ENCODE results near the gene SWT1.

Gene SWT1

DNA sequence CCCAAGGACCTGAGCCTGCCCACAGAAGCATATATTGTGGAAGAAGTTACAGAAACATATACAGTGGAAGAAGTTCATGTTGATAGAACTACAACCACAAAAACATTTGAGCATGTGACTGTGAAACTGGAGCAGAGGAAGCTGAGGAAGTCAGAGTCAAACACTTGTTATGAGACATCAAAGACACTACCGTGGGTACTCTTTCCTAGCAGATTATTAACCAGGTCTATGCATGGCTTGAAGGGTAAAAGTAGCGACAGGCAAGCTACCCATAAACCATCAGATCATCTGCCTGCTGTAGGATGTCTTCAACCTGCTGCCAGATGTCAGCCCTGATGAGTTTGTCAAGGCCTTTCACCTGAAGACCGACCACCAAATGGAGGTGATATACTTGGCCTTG, 124.3 kb downstream of the SWT1 start:
- Histone ChIP-seq H3K4me1 (ENCODE audit: control insufficient read depth, insufficient read depth, low read length) (no peaks in the 10 kb centered on the region), H3K36me3 (ENCODE audit: control insufficient read depth, insufficient read depth, low read length) (no peaks in the 10 kb centered on the region), H3K9me3 (ENCODE audit: control insufficient read depth, low read length) (no peaks in the 10 kb centered on the region), H3K4me3 (ENCODE audit: low read length) (no peak overlapping the region), H3K27me3 (ENCODE audit: control insufficient read depth, insufficient read depth, low read length) (no peaks in the 10 kb centered on the region), H3K9ac (ENCODE audit: low read length) (no peak overlapping the region)

DNA sequence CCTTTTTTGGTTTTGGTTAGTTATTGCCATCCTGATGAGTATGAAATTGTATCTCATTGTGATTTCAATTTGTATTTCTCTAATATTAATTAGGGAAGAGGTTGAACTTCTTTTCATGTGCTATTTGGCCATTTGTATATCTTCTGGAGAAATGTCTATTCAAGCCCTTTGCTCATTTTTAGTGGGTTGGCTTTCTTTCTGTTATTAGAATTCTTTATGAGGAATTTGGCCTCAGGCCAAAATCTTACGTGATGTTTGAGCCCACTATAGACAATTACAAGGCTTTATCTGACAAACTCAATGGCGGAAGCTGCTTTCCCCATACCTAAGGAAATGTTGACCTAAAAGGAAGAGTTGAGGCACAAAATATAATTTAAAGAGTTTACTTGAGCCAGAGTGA, 127.1 kb downstream of the SWT1 start:
- Histone ChIP-seq H3K4me1 (ENCODE audit: control insufficient read depth, insufficient read depth, low read length) (no peaks in the 10 kb centered on the region), H3K4me3 (ENCODE audit: low read length) (no peak overlapping the region), H3K27me3 (ENCODE audit: control insufficient read depth, insufficient read depth, low read length) (no peaks in the 10 kb centered on the region), H3K36me3 (ENCODE audit: control insufficient read depth, insufficient read depth, low read length) (no peaks in the 10 kb centered on the region), H3K9ac (ENCODE audit: low read length) (no peak overlapping the region), H3K9me3 (ENCODE audit: control insufficient read depth, low read length) (no peaks in the 10 kb centered on the region)

DNA sequence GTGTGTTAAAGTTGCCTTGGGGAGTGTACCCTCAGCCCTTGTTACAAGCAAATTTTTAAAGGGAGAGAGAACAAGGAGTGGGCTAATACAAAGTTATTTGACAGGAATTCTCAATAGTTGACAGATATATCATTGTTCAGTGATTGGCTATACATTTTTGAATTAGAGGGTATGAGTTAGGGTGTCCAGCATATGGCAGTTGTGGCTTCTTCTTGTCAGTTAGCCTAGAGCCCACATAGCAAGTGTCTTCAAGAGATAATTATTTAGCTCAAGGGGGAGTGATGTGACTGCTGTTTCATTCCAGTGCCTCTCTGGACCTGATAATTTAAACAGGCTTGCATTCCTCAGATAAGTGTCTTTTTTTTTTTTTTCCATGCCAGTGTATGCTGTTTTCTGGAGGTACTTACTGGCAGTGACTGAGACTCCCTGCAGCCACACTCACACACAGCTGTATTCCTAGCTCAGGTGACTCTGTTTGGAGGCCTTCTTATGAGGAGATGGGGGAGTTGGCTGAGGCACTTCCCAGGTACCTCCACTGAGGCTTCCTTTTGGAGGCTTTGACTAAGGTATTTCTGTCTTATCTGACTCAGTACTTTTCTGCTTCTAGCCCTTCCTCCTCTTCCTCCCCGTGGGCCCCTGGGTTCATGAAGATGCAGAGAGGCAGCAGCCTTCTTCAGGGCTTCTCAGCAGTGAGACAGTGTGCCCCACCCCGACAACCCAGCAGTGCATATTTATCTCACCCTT, 127.7 kb downstream of the SWT1 start:
- no peak overlapping the region for H3K4me3 ChIP-seq (ENCODE audit: low read length)
- H3K9ac ChIP-seq (ENCODE audit: low read length), result no peak overlapping the region
- H3K36me3 ChIP-seq (ENCODE audit: control insufficient read depth, insufficient read depth, low read length), result no peaks in the 10 kb centered on the region
- H3K9me3 ChIP-seq (ENCODE audit: control insufficient read depth, low read length), result no peaks in the 10 kb centered on the region
- H3K4me1 ChIP-seq (ENCODE audit: control insufficient read depth, insufficient read depth, low read length), result no peaks in the 10 kb centered on the region
- no peaks in the 10 kb centered on the region for H3K27me3 ChIP-seq (ENCODE audit: control insufficient read depth, insufficient read depth, low read length)

DNA sequence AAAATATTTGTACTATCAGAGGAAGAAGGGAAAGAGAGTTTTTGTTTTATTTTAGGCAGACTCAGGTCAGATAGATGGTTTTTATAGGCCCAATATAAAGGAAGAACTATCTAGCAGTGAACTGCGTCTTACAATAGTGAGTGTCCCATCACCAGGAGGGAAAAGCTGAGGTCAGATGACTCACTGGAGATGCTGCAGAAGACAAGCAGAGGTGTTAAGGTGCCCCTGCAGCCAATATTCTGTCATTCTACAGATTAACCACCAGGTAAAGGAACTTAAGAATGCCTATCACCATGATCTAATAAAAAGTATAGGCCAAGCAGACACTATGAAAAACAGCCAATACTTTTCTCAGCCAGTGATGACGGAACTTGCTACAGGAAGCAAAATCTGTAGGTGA, 130.5 kb downstream of the SWT1 start:
- H3K36me3 ChIP-seq (ENCODE audit: control insufficient read depth, insufficient read depth, low read length), result no peaks in the 10 kb centered on the region
- H3K9me3 ChIP-seq (ENCODE audit: control insufficient read depth, low read length), result no peaks in the 10 kb centered on the region
- H3K27me3 ChIP-seq (ENCODE audit: control insufficient read depth, insufficient read depth, low read length), result no peaks in the 10 kb centered on the region
- H3K4me1 ChIP-seq (ENCODE audit: control insufficient read depth, insufficient read depth, low read length), result no peaks in the 10 kb centered on the region
- no peak overlapping the region for H3K4me3 ChIP-seq (ENCODE audit: low read length)
- H3K9ac ChIP-seq (ENCODE audit: low read length), result no peak overlapping the region

DNA sequence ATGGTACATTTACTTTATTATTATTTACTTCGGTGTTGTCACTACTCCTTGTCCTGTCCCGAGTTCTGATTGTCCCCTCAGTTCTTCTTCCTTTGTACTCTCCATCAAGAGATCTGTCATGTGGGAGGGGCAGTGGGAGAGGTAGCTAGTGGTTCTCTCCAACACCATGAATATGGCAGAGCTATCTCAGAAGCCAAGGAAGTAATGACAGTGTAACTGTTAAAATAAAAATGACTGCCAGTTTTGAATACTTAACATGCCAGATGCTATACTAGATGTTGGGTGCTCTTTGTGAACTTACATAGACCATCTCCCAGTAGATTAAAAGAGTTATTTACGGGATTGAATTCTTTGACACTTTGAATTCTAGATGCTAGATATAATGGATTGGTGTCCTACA, 131.5 kb downstream of the SWT1 start:
- Histone ChIP-seq H3K9ac (ENCODE audit: low read length) (no peak overlapping the region), H3K4me3 (ENCODE audit: low read length) (no peak overlapping the region), H3K27me3 (ENCODE audit: control insufficient read depth, insufficient read depth, low read length) (no peaks in the 10 kb centered on the region), H3K4me1 (ENCODE audit: control insufficient read depth, insufficient read depth, low read length) (no peaks in the 10 kb centered on the region), H3K36me3 (ENCODE audit: control insufficient read depth, insufficient read depth, low read length) (no peaks in the 10 kb centered on the region), H3K9me3 (ENCODE audit: control insufficient read depth, low read length) (no peaks in the 10 kb centered on the region)

DNA sequence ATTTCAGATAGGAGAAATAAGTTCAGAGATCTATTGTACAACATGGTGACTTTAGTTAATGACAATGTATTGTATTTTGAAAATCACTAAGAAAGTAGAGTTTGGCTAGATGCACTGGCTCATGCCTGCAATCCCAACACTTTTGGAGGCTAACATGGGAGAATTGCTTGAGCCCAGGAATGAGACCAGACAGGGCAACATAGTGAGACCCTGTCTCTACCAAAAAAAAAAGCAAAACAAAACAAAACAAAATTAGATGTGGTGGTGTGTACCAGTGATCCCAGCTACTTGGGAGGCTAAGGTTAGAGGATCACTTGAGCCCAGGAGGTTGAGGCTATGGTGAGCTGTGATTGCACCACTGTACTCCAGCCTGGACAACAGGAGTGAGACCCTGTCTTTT, 132.9 kb downstream of the SWT1 start:
- Histone ChIP-seq H3K9me3 (ENCODE audit: control insufficient read depth, low read length) (no peaks in the 10 kb centered on the region), H3K9ac (ENCODE audit: low read length) (no peak overlapping the region), H3K36me3 (ENCODE audit: control insufficient read depth, insufficient read depth, low read length) (no peaks in the 10 kb centered on the region), H3K4me3 (ENCODE audit: low read length) (no peak overlapping the region), H3K27me3 (ENCODE audit: control insufficient read depth, insufficient read depth, low read length) (no peaks in the 10 kb centered on the region), H3K4me1 (ENCODE audit: control insufficient read depth, insufficient read depth, low read length) (no peaks in the 10 kb centered on the region)

DNA sequence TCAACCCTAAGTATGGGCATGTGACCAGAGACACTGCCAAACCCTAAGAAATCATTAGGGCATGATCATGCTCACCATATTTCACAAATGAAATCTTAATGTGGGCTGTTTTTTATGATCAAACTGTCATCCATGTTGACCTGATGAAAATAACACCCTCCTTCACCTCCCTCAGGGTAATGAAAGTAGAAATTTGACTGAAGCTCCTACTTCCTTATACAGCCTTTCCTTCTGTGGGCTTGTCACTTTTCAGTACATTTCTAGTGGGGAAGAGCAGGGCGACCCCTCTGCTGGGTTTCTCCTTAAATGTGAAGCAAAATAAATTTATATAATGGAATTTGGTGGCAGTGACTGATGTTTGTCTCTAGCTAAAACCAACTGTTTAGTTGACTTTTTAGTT, 134.2 kb downstream of the SWT1 start:
- Histone ChIP-seq H3K9ac (ENCODE audit: low read length) (no peak overlapping the region), H3K9me3 (ENCODE audit: control insufficient read depth, low read length) (no peaks in the 10 kb centered on the region), H3K36me3 (ENCODE audit: control insufficient read depth, insufficient read depth, low read length) (no peaks in the 10 kb centered on the region), H3K4me1 (ENCODE audit: control insufficient read depth, insufficient read depth, low read length) (no peaks in the 10 kb centered on the region), H3K4me3 (ENCODE audit: low read length) (no peak overlapping the region), H3K27me3 (ENCODE audit: control insufficient read depth, insufficient read depth, low read length) (no peaks in the 10 kb centered on the region)

DNA sequence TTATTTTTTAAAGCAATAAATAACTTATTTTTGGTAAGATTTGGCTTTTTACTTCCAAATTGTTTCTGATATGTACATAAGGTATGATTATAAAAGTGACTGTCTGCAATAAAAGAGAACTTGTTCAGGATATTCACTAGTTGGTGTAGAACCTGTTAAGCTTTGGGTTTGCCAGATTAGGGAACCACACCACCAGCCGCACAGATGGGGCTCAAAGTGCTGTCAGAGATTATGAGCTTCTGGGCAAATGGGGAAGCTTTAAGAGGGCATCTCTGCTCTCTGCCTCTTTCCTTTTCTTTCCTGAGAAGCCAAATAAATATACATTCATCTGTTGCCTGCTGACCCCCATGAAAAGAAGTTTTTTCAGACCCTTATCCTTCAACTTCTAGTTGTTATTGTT, 134.7 kb downstream of the SWT1 start:
- Histone ChIP-seq H3K9me3 (ENCODE audit: control insufficient read depth, low read length) (no peaks in the 10 kb centered on the region), H3K36me3 (ENCODE audit: control insufficient read depth, insufficient read depth, low read length) (no peaks in the 10 kb centered on the region), H3K4me1 (ENCODE audit: control insufficient read depth, insufficient read depth, low read length) (no peaks in the 10 kb centered on the region), H3K9ac (ENCODE audit: low read length) (no peak overlapping the region), H3K4me3 (ENCODE audit: low read length) (no peak overlapping the region), H3K27me3 (ENCODE audit: control insufficient read depth, insufficient read depth, low read length) (no peaks in the 10 kb centered on the region)

DNA sequence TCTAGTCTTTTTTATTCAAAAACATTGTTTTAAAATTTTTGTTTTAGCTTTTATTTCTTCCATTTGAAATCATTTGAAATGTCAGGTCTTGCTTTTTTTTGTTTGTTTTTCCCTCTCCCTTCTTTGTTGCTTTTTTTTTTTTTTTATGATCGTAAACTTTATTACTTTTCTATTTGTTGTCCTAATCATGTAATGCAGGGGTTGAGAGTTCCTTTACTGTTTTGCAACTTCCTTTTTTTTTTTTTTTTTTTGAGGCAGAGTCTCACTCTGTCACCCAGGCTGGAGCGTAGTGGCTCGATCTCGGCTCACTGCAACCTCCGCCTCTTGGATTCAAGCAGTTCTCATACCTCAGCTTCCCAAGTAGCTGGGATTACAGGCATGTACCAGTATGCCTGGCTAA, 135.3 kb downstream of the SWT1 start:
- Histone ChIP-seq H3K9me3 (ENCODE audit: control insufficient read depth, low read length) (no peaks in the 10 kb centered on the region), H3K9ac (ENCODE audit: low read length) (no peak overlapping the region), H3K36me3 (ENCODE audit: control insufficient read depth, insufficient read depth, low read length) (no peaks in the 10 kb centered on the region), H3K27me3 (ENCODE audit: control insufficient read depth, insufficient read depth, low read length) (no peaks in the 10 kb centered on the region), H3K4me3 (ENCODE audit: low read length) (no peak overlapping the region), H3K4me1 (ENCODE audit: control insufficient read depth, insufficient read depth, low read length) (no peaks in the 10 kb centered on the region)

DNA sequence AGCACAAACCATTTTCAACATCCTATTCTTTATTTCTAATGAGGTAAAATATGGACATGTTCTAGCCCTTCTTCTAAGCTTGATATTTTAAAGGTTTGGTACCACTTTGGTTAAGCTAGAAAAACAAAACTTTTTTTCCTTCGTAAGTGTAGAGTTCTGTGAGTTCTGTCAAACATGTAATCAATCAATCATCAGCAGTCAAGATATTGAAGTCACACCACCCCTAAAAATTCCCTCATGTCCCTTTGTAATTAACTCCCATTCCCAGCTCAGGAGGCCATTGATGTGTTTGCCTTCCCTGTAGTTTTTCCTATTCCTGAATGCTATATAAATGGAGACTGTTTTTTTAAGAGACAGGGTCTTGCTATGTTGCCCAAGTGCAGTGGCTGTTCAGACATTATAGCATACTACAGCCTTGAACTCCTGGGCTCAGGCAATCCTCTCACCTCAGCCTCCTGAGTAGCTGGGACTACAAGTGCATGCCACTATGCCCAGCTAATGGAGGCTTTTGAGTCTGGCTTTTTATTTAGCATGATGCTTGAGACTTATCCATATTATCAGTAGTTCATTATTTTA, 137.1 kb downstream of the SWT1 start:
- no peaks in the 10 kb centered on the region for H3K9me3 ChIP-seq (ENCODE audit: control insufficient read depth, low read length)
- no peaks in the 10 kb centered on the region for H3K27me3 ChIP-seq (ENCODE audit: control insufficient read depth, insufficient read depth, low read length)
- no peaks in the 10 kb centered on the region for H3K4me1 ChIP-seq (ENCODE audit: control insufficient read depth, insufficient read depth, low read length)
- no peak overlapping the region for H3K4me3 ChIP-seq (ENCODE audit: low read length)
- no peaks in the 10 kb centered on the region for H3K36me3 ChIP-seq (ENCODE audit: control insufficient read depth, insufficient read depth, low read length)
- H3K9ac ChIP-seq (ENCODE audit: low read length), result no peak overlapping the region

DNA sequence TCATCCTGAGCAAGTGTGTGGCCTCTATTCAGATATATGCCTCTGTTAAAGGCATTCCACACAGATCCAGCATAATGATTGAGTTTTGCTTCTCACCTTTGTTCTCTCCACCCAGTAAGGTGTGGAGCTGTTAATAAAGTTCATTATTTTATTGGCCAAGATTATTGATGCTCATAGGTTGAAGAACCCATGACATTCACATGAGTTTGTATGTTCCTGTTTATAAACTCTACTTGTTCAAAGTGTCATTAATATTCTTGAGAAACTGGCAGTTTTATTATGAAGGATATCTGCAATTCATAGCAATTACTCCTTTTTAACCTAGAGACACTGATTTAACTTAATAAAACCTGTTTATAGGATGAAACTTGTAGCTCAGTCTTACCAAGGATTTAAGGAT, 138.1 kb downstream of the SWT1 start:
- Histone ChIP-seq H3K27me3 (ENCODE audit: control insufficient read depth, insufficient read depth, low read length) (no peaks in the 10 kb centered on the region), H3K4me1 (ENCODE audit: control insufficient read depth, insufficient read depth, low read length) (no peaks in the 10 kb centered on the region), H3K9me3 (ENCODE audit: control insufficient read depth, low read length) (no peaks in the 10 kb centered on the region), H3K4me3 (ENCODE audit: low read length) (no peak overlapping the region), H3K36me3 (ENCODE audit: control insufficient read depth, insufficient read depth, low read length) (no peaks in the 10 kb centered on the region), H3K9ac (ENCODE audit: low read length) (no peak overlapping the region)

DNA sequence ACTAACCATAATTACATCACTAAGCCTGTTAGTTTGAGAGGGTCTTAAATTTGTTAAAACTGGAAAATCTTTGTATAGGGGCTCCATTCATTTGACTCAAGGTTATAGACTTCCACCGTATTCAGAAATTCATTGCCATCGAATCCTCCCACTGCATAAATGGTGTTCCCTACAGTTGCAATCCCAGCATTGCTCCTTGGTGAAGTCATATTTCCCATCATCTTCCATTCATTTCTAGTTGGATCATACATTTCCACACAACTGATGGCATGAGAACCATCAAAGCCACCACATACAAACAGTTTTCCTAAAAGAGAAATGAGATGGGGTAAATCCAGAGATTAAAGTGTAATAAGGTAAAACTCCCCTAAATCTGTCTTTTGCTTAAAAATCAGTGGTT, 141.0 kb downstream of the SWT1 start:
- Histone ChIP-seq H3K4me3 (ENCODE audit: low read length) (no peak overlapping the region), H3K27me3 (ENCODE audit: control insufficient read depth, insufficient read depth, low read length) (no peaks in the 10 kb centered on the region), H3K36me3 (ENCODE audit: control insufficient read depth, insufficient read depth, low read length) (peaks cover 5% of the 10 kb centered on the region), H3K9ac (ENCODE audit: low read length) (no peak overlapping the region), H3K9me3 (ENCODE audit: control insufficient read depth, low read length) (no peaks in the 10 kb centered on the region), H3K4me1 (ENCODE audit: control insufficient read depth, insufficient read depth, low read length) (no peaks in the 10 kb centered on the region)

DNA sequence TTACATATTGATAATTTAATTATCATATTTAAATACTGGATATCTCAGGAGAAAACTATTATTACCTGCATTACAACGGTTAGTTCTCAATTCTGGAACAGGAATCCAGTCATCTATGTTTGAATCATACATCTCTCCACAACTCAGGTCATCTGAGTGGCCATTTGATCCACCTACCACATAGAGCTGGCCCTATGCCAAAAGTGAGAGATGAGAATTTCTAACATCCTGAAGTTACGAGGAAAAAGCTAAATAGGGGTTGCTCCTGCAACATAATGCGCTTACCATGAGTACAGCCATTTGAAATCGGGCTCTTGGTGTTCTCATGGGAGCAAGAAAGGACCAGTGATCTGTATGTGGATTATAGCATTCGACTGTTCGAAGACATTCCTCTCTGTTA, 143.2 kb downstream of the SWT1 start:
- Histone ChIP-seq H3K9ac (ENCODE audit: low read length) (no peak overlapping the region), H3K4me1 (ENCODE audit: control insufficient read depth, insufficient read depth, low read length) (no peaks in the 10 kb centered on the region), H3K4me3 (ENCODE audit: low read length) (no peak overlapping the region), H3K36me3 (ENCODE audit: control insufficient read depth, insufficient read depth, low read length) (peaks cover 10% of the 10 kb centered on the region), H3K9me3 (ENCODE audit: control insufficient read depth, low read length) (no peaks in the 10 kb centered on the region), H3K27me3 (ENCODE audit: control insufficient read depth, insufficient read depth, low read length) (no peaks in the 10 kb centered on the region)
